Stimulated activated CD8-positive, alpha-beta memory T cell treated with anti-CD3 and anti-CD28 coated beads, Interleukin-12 subunit alpha, Interleukin-12 subunit beta, amount 100 ng/mL, for 24 hours (primary cell): Measurements from ENCODE around the gene CCT6A.
"Not testable (repeated sequence)": the region's sequence is repeated elsewhere in the genome, so short reads cannot be mapped to it uniquely, and the experiment has no call there.

Source experiments
- DNase-seq: peaks from one replicate; pipeline ENCODE4 v3.0.0-alpha.2; 2020; ENCODE audit errors: extremely low read depth

The CCT6A gene

DNA sequence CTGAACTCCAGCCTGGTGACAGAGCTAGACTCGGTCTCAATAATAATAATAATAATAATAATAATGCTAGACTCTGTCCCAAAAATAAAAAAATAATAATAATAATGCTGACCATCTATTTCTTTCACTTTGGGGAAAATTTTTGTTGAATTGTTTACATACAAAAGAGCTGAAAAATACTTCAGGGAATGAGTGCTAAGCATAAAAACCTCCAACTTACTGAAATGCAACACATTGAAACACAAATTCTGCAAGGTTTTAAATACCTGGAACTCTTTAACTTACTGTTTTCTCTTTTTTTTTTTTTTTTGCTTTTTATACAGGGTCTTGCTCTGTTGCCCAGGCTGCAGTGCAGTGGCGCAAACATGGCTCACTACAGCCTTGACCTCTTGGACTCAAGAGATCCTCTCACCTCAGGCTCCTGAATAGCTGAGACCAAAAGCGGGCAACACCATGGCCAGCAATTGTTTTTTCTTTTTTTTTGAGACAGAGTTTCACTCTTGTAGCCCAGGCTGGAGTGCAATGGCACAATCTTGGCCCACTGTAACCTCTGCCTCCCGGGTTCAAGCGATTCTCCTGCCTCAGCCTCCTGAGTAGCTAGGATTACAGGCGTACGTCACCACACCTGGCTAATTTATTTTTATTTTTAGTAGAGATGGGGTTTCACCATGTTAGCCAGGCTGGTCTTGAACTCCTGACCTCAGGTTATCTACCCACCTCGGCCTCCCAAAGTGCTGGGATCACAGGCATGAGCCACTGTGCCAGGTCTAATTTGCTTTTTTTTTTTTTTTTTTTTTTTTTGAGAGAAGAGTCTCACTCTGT is 46.8 kb downstream of the CCT6A start:
- not testable (repeated sequence) for DNase-seq

DNA sequence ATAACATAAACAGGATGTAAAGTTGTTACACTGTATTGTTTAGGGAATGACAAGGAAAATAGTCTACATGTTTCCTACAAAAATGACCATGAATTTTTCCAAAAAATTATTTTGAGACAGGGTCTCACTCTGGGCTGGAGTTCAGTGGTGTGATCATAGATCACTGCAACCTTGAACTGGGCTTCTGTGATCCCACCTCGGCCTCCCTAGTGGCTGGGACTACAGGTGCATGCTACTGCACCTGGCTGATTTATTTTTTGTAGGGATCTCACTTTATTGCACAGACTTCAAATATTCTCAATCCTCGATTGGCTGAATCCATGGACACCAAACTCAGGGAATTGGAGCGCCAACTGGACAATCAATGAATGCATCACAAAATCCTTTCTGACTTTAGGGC is 48.1 kb downstream of the CCT6A start:
- no peak for DNase-seq

DNA sequence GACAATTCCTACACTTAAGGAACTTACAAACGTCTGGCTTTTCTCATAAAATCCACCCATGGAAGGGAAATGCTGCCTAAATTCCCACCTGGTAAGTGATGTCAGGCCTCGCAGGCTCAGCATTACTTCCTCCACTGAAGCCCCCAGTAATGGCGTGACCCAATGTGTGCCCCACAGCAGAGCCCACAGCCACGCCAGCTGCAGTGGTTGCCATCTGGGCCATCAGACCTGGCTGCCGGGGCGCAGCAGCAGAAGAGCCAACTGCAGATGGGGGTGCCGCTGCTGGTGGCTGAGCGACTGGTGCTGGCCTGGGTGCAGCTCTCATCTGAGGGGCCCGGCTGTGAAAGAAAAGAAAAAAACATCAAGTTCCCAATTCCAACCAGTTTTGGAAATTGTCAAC is 52.6 kb downstream of the CCT6A start:
- DNase-seq: not testable (repeated sequence)

- no peak for DNase-seq
Observed at GRCh38 chr7:56105508-56105907, 53.9 kb downstream of the CCT6A start.

DNA sequence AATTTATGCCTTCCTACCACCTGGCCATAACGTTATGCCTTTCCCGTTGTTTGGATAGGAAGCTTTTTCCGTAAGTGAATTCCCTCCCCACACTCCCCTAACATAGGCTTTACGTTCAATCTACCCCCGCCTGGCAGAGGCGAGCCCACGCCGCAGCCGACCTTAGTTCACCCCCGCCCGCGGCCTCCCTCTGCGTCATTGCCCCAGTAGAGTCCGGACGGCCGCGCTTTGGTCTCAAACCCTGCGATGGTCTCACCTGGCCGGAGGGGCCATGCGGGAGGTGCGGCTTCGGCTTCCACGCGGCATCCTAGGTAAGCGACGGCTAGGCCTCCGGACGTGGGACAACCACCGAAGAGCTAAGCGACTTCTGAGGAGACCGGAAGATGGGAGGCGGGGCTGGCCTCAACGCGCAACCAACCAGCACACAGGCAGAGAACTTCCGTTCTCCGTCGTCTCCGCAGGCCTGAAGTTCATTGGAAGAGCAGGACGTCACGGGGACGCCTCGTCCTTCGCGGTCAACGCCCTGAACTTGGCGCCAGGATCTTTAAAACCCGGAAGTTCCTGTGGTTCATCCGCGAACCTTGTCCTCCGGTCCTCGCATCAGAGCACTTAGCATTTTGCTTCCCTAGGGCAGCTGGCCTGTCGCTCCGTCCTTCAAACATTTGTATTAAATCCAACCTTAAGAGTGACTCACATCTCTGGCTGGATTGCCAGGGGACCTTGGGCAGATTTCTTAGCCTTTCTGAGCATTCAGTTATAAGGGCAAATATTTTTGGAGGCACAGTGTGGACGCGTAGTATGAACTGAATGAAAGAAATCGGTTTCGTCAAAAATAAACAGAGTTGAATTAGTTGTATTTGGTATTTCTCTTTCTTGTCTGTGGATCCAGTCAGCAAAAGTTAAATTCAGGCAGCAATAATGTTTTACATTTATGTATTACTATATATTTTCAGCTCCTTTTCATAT is 54.8 kb downstream of the CCT6A start, which contains the start of gene CHCHD2:
Gene CHCHD2, minus strand, starts transcription at position 369 of the 966 bp plus-strand sequence. Its CDS starts 63 bp downstream, at position 306.
- DNase-seq: peak; percentile 89

DNA sequence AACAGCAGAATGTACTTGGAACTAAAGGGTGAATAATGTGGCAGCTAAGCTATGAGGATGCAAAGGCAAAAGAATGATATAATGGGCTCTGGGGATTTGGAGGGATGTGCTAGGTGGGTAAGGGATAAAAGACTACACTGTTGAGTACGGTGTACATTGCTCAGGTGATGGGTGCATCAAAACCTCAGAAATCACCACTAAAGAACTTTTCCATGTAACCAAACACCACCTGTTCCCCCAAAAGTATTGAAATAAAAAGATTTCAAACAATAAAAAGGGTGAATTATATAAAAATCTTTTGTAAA is 56.3 kb downstream of the CCT6A start:
- no peak for DNase-seq

- DNase-seq: no peak
Observed at GRCh38 chr7:56110611-56111010, 59.0 kb downstream of the CCT6A start.

GRCh38 chr7:56112244-56112643 is 60.7 kb downstream of the CCT6A start:
- DNase-seq: not testable (repeated sequence)
